IPS DF 6.9 (cell line): ENCODE data around the gene DPH3.

Experiments used
- DNase-seq: peaks from one replicate; pipeline ENCODE4 v3.0.0-alpha.2; 2013; ENCODE audit warnings: low read depth, low spot score
- H3K27ac ChIP-seq: one replicate; pipeline ENCODE4 v1.5.1; 2013; ENCODE audit warnings: low read length, control low read depth
- H3K27me3 ChIP-seq: 2 replicates; pipeline ENCODE4 v1.6.1; 2013; ENCODE audit warnings: mild to moderate bottlenecking, low read length; ENCODE audit not compliant: control insufficient read depth, insufficient read depth
- H3K36me3 ChIP-seq: 2 replicates; pipeline ENCODE4 v1.6.1; 2013; ENCODE audit warnings: low read length; ENCODE audit not compliant: control insufficient read depth, insufficient read depth
- H3K4me1 ChIP-seq: 2 replicates; pipeline ENCODE4 v1.6.1; 2013; ENCODE audit warnings: low read length; ENCODE audit not compliant: control insufficient read depth, insufficient read depth
- H3K4me3 ChIP-seq: 2 replicates; pipeline ENCODE4 v1.5.1; 2013; ENCODE audit warnings: mild to moderate bottlenecking, low read length
- H3K9me3 ChIP-seq: 2 replicates; pipeline ENCODE4 v1.6.1; 2013; ENCODE audit warnings: low read length, inconsistent platforms; ENCODE audit not compliant: control insufficient read depth, insufficient read depth
- WGBS: extraction: QIAGEN DNeasy Blood & Tissue Kit; methylation state at CpG from one replicate; pipeline ENCODE4 v1.1.7; 2013; ENCODE audit warnings: mixed read lengths, missing lambda C conversion rate; ENCODE audit not compliant: insufficient read length, insufficient coverage; 5-methylcytosine and 5-hydroxymethylcytosine counted together

DPH3 gene

GRCh38 chr3:16255726-16256125 is 9.0 kb downstream of the DPH3 start:
- Histone ChIP-seq H3K4me1 (no peaks in the 10 kb centered on the region), H3K27ac (no peak overlapping the region), H3K36me3 (peaks cover 6% of the 10 kb centered on the region; the same call in 1 of the 2 replicates), H3K4me3 (no peak overlapping the region), H3K27me3 (no peaks in the 10 kb centered on the region), H3K9me3 (no peaks in the 10 kb centered on the region)
- no peak for DNase-seq
- WGBS: no CpG with 5 or more reads among the region's 5 CpGs

- H3K4me3 ChIP-seq: no peak overlapping the region
- no peak for DNase-seq
- H3K27ac ChIP-seq: no peak overlapping the region
- no peaks in the 10 kb centered on the region for H3K9me3 ChIP-seq
- no CpG with 5 or more reads among the region's 3 CpGs for WGBS
- no peaks in the 10 kb centered on the region for H3K4me1 ChIP-seq
- peaks cover 6% of the 10 kb centered on the region; the same call in 1 of the 2 replicates for H3K36me3 ChIP-seq
- no peaks in the 10 kb centered on the region for H3K27me3 ChIP-seq
Observed at GRCh38 chr3:16255326-16255725, 9.4 kb downstream of the DPH3 start.

GRCh38 chr3:16254916-16255315 is 9.8 kb downstream of the DPH3 start:
- no peaks in the 10 kb centered on the region for H3K27me3 ChIP-seq
- DNase-seq: no peak
- no peaks in the 10 kb centered on the region for H3K9me3 ChIP-seq
- H3K4me1 ChIP-seq: no peaks in the 10 kb centered on the region
- no peak overlapping the region for H3K4me3 ChIP-seq
- no peak overlapping the region for H3K27ac ChIP-seq
- no CpG with 5 or more reads among the region's 5 CpGs for WGBS
- peaks cover 6% of the 10 kb centered on the region; the same call in 1 of the 2 replicates for H3K36me3 ChIP-seq

GRCh38 chr3:16253601-16254000 is 11.1 kb downstream of the DPH3 start:
- no peak overlapping the region for H3K4me3 ChIP-seq
- no peaks in the 10 kb centered on the region for H3K4me1 ChIP-seq
- 0 out of 2 replicates have a peak, but pooled peaks cover 2% of the 10 kb centered on the region for H3K36me3 ChIP-seq
- H3K27ac ChIP-seq: no peak overlapping the region
- H3K27me3 ChIP-seq: no peaks in the 10 kb centered on the region
- H3K9me3 ChIP-seq: no peaks in the 10 kb centered on the region
- no CpG with 5 or more reads among the region's 7 CpGs for WGBS
- no peak for DNase-seq

- no peaks in the 10 kb centered on the region for H3K4me1 ChIP-seq
- no peaks in the 10 kb centered on the region for H3K27me3 ChIP-seq
- no CpG with 5 or more reads among the region's 2 CpGs for WGBS
Observed at GRCh38 chr3:16252988-16253387, 11.8 kb downstream of the DPH3 start.

GRCh38 chr3:16252243-16252978 is 12.3 kb downstream of the DPH3 start:
- H3K9me3 ChIP-seq: no peaks in the 10 kb centered on the region
- H3K4me1 ChIP-seq: no peaks in the 10 kb centered on the region
- DNase-seq: no peak
- H3K4me3 ChIP-seq: no peak overlapping the region
- H3K27me3 ChIP-seq: no peaks in the 10 kb centered on the region
- H3K36me3 ChIP-seq: 0 out of 2 replicates have a peak, but pooled peaks cover 2% of the 10 kb centered on the region
- WGBS: no CpG with 5 or more reads among the region's 7 CpGs
- H3K27ac ChIP-seq: no peak overlapping the region

More at GRCh38 chr3:16252988-16253387, 11.8 kb downstream of the DPH3 start:
- 0 out of 2 replicates have a peak, but pooled peaks cover 2% of the 10 kb centered on the region for H3K36me3 ChIP-seq
- no peak overlapping the region for H3K4me3 ChIP-seq
- DNase-seq: no peak
- H3K27ac ChIP-seq: no peak overlapping the region
- no peaks in the 10 kb centered on the region for H3K9me3 ChIP-seq

- no CpG with 5 or more reads among the region's 9 CpGs for WGBS
- no peak overlapping the region for H3K4me3 ChIP-seq
- H3K27me3 ChIP-seq: no peaks in the 10 kb centered on the region
- no peaks in the 10 kb centered on the region for H3K9me3 ChIP-seq
- DNase-seq: no peak
- no peak overlapping the region for H3K27ac ChIP-seq
- H3K4me1 ChIP-seq: no peaks in the 10 kb centered on the region
- H3K36me3 ChIP-seq: 0 out of 2 replicates have a peak, but pooled peaks cover 2% of the 10 kb centered on the region
Observed at GRCh38 chr3:16251316-16252085, 13.2 kb downstream of the DPH3 start.

- 0 out of 2 replicates have a peak, but pooled peaks cover 2% of the 10 kb centered on the region for H3K36me3 ChIP-seq
- H3K4me3 ChIP-seq: no peak overlapping the region
- H3K9me3 ChIP-seq: no peaks in the 10 kb centered on the region
- no peak overlapping the region for H3K27ac ChIP-seq
- no CpG with 5 or more reads among the region's 3 CpGs for WGBS
- no peak for DNase-seq
- H3K4me1 ChIP-seq: no peaks in the 10 kb centered on the region
- H3K27me3 ChIP-seq: no peaks in the 10 kb centered on the region
Observed at GRCh38 chr3:16249886-16250285, 14.9 kb downstream of the DPH3 start.

- H3K27ac ChIP-seq: no peak overlapping the region
- no peak overlapping the region for H3K4me3 ChIP-seq
- no CpG with 5 or more reads among the region's 3 CpGs for WGBS
- 0 out of 2 replicates have a peak, but pooled peaks cover 2% of the 10 kb centered on the region for H3K36me3 ChIP-seq
- H3K27me3 ChIP-seq: no peaks in the 10 kb centered on the region
- DNase-seq: peak; percentile 39
- H3K9me3 ChIP-seq: no peaks in the 10 kb centered on the region
- no peaks in the 10 kb centered on the region for H3K4me1 ChIP-seq
Observed at GRCh38 chr3:16249336-16249735, 15.4 kb downstream of the DPH3 start.

GRCh38 chr3:16248556-16248955 is 16.2 kb downstream of the DPH3 start:
- Histone ChIP-seq H3K4me3 (no peak overlapping the region), H3K36me3 (0 out of 2 replicates have a peak, but pooled peaks cover 2% of the 10 kb centered on the region), H3K9me3 (no peaks in the 10 kb centered on the region), H3K27ac (no peak overlapping the region), H3K27me3 (no peaks in the 10 kb centered on the region), H3K4me1 (no peaks in the 10 kb centered on the region)
- no peak for DNase-seq
- WGBS: no CpG with 5 or more reads among the region's 5 CpGs
